Upper lobe of left lung (tissue), 6 donors: ENCODE data around the gene ATP6V0E1. TPM values are rescaled to one million over a fixed set of nuclear protein-coding genes. Genes with fewer than 3 reads are reported as not detected.
A peak's percentile ranks its signal among the peaks of the same experiment; 100 is the strongest.

ENCODE experiments used
- ATAC-seq, 2 donors: fragments of 200-7000 bp; cut with Tn5 transposase; one replicate each; pipeline ENCODE4 v1.9.1; 2022; ENCODE audit warnings: mild to moderate bottlenecking in 2 of 2, moderate library complexity in 2 of 2; ENCODE audit not compliant: low FRiP score in 2 of 2
- DNase-seq, 2 donors: peaks; one replicate each; pipeline ENCODE4 v3.0.0-alpha.2; 2019 to 2020
- H3K27ac ChIP-seq, 4 donors: fragments of 200-600 bp; sonication (generic); one replicate each; pipeline ENCODE4 v1.5.1; 2016 to 2019
- H3K27me3 ChIP-seq, 4 donors: fragments of 200-600 bp; sonication (generic); one replicate each; pipeline ENCODE4 v1.5.1; 2017 to 2019
- H3K36me3 ChIP-seq, 4 donors: fragments of 200-600 bp; sonication (generic); one replicate each; pipeline ENCODE4 v1.5.1; 2016 to 2019
- H3K4me1 ChIP-seq, 4 donors: fragments of 200-600 bp; sonication (generic); one replicate each; pipeline ENCODE4 v1.5.1; 2018 to 2019
- H3K4me3 ChIP-seq, 4 donors: fragments of 200-600 bp; sonication (generic); one replicate each; pipeline ENCODE4 v1.5.1; 2017 to 2019; ENCODE audit warnings: mild to moderate bottlenecking in 2 of 4, moderate library complexity in 1 of 4
- H3K9me3 ChIP-seq, 4 donors: fragments of 200-600 bp; sonication (generic); one replicate each; pipeline ENCODE4 v1.5.1; 2018 to 2019
- CTCF ChIP-seq, 6 experiments: fragments of 450-650 bp in 4 of 6; fragments of 200-600 bp in 2 of 6; sonication (generic) in 2 of 6; IDR thresholded peaks; one replicate each; pipeline ENCODE4 v1.5.1; 2016 to 2019; ENCODE audit warnings: antibody characterized with exemption in 6 of 6
- EP300 ChIP-seq, 4 donors: sonication (generic); formaldehyde crosslinking; IDR thresholded peaks; one replicate each; pipeline ENCODE4 v1.5.1; 2017; ENCODE audit warnings: antibody characterized with exemption in 4 of 4, control low read depth in 2 of 4
- POLR2A ChIP-seq, 4 donors: fragments of 450-650 bp; IDR thresholded peaks; one replicate each; pipeline ENCODE4 v1.5.1; 2016 to 2017; ENCODE audit warnings: antibody characterized with exemption in 4 of 4, mild to moderate bottlenecking in 2 of 4
- POLR2AphosphoS5 ChIP-seq, 2 donors: sonication (generic); formaldehyde crosslinking; IDR thresholded peaks; one replicate each; pipeline ENCODE4 v1.5.1; 2017; ENCODE audit warnings: antibody characterized with exemption in 2 of 2
- WGBS, 2 donors: methylation state at CpG; one replicate each; pipeline ENCODE4 v1.1.5; 2017 to 2018; 5-methylcytosine and 5-hydroxymethylcytosine counted together
- total RNA-seq, 6 donors: library from RNA; depleted of rRNA in 4 of 6; stranded (reverse); fragments of >200 nt in 4 of 6; gene quantifications; one replicate each; pipeline versions ENCODE4 v1.1.0 to v1.2.1, GENCODE V29; 2016 to 2021
- donor health status: DM: no; HTN: no; CAD: no; lungs with moderate emphysema.
- donor health status: DM: no; HTN: yes; CAD: no; lungs with severe emphysema.

ATP6V0E1 gene
- total RNA-seq, 6 donors from 2014 or later: 58.7 to 317 (median 198) TPM

GRCh38 chr5:172972552-172972951 is 11.0 kb upstream of the ATP6V0E1 start:
- Histone ChIP-seq H3K27me3 (no peaks in the 10 kb centered on the region), H3K4me1 (peaks cover 0 to 9% (median 3%) of the 10 kb centered on the region in 4 donors), H3K4me3 (no peak overlapping the region), H3K9me3 (no peaks in the 10 kb centered on the region), H3K27ac (no peak overlapping the region), H3K36me3 (peaks cover 0 to 16% (median 4%) of the 10 kb centered on the region in 4 donors)
- WGBS, 2 donors: 86 to 93% methylated on average over 5 of the region's 5 CpGs
- DNase-seq: no peak
- no peak for ATAC-seq
- TF ChIP-seq POLR2A (IDR thresholded peaks at IDR 0.05) (no peak), EP300 (IDR thresholded peaks at IDR 0.05) (no peak), CTCF (IDR thresholded peaks at IDR 0.05) (no peak), POLR2AphosphoS5 (IDR thresholded peaks at IDR 0.05) (no peak)

GRCh38 chr5:172973127-172973916 is 10.2 kb upstream of the ATP6V0E1 start:
- peaks cover 0 to 15% (median 3%) of the 10 kb centered on the region in 4 donors for H3K36me3 ChIP-seq
- no peak overlapping the region for H3K27ac ChIP-seq
- 49 to 55% methylated on average over 3 of the region's 3 CpGs for WGBS, 2 donors
- no peaks in the 10 kb centered on the region for H3K27me3 ChIP-seq
- TF ChIP-seq CTCF (IDR thresholded peaks at IDR 0.05): no peak
- no peak for TF ChIP-seq POLR2A (IDR thresholded peaks at IDR 0.05)
- no peak for TF ChIP-seq POLR2AphosphoS5 (IDR thresholded peaks at IDR 0.05)
- ATAC-seq: no peak
- H3K4me1 ChIP-seq: peaks cover 0 to 9% (median 3%) of the 10 kb centered on the region in 4 donors
- DNase-seq: no peak
- H3K9me3 ChIP-seq: no peaks in the 10 kb centered on the region
- H3K4me3 ChIP-seq: no peak overlapping the region

- no peak for DNase-seq
- H3K9me3 ChIP-seq: no peaks in the 10 kb centered on the region
- TF ChIP-seq POLR2AphosphoS5 (IDR thresholded peaks at IDR 0.05) (no peak), EP300 (IDR thresholded peaks at IDR 0.05) (no peak), CTCF (IDR thresholded peaks at IDR 0.05) (no peak), POLR2A (IDR thresholded peaks at IDR 0.05) (no peak)
- ATAC-seq: no peak
- H3K4me3 ChIP-seq: no peak overlapping the region
- H3K4me1 ChIP-seq: peaks cover 0 to 9% (median 3%) of the 10 kb centered on the region in 4 donors
- H3K27me3 ChIP-seq: no peaks in the 10 kb centered on the region
- peaks cover 0 to 13% (median 2%) of the 10 kb centered on the region in 4 donors for H3K36me3 ChIP-seq
- H3K27ac ChIP-seq: no peak overlapping the region
- WGBS, 2 donors: 81 to 88% methylated on average over 8 of the region's 8 CpGs
Measured at GRCh38 chr5:172973931-172974330, 9.6 kb upstream of the ATP6V0E1 start.

GRCh38 chr5:172975289-172975688 is 8.3 kb upstream of the ATP6V0E1 start:
- H3K27me3 ChIP-seq: no peaks in the 10 kb centered on the region
- no peak for ATAC-seq
- WGBS, 2 donors: 92 to 93% methylated on average over 11 of the region's 11 CpGs
- no peak overlapping the region for H3K4me3 ChIP-seq
- H3K9me3 ChIP-seq: no peaks in the 10 kb centered on the region
- peaks cover 0 to under 1% (median 0%) of the 10 kb centered on the region in 4 donors for H3K36me3 ChIP-seq
- no peaks in the 10 kb centered on the region for H3K4me1 ChIP-seq
- peak in 1 of 2 donors; percentile 61 for DNase-seq
- no peak for TF ChIP-seq EP300 (IDR thresholded peaks at IDR 0.05)
- TF ChIP-seq CTCF (IDR thresholded peaks at IDR 0.05): no peak
- TF ChIP-seq POLR2A (IDR thresholded peaks at IDR 0.05): no peak
- TF ChIP-seq POLR2AphosphoS5 (IDR thresholded peaks at IDR 0.05): no peak
- H3K27ac ChIP-seq: no peak overlapping the region

- no peak for ATAC-seq
- no peak overlapping the region for H3K27ac ChIP-seq
- no peak for TF ChIP-seq POLR2A (IDR thresholded peaks at IDR 0.05)
- no peak for TF ChIP-seq CTCF (IDR thresholded peaks at IDR 0.05)
- no peak for TF ChIP-seq POLR2AphosphoS5 (IDR thresholded peaks at IDR 0.05)
- TF ChIP-seq EP300 (IDR thresholded peaks at IDR 0.05): no peak
Measured at GRCh38 chr5:172979778-172980177, 3.8 kb upstream of the ATP6V0E1 start.

More at GRCh38 chr5:172979778-172980177, 3.8 kb upstream of the ATP6V0E1 start:
- no peak for DNase-seq
- no peak overlapping the region for H3K4me3 ChIP-seq
- no peaks in the 10 kb centered on the region for H3K27me3 ChIP-seq
- no peaks in the 10 kb centered on the region for H3K9me3 ChIP-seq
- 88 to 90% methylated on average over 4 of the region's 4 CpGs for WGBS, 2 donors
- H3K36me3 ChIP-seq: no peaks in the 10 kb centered on the region
- H3K4me1 ChIP-seq: peaks cover 5 to 12% (median 8%) of the 10 kb centered on the region in 4 donors
